Measurements from ENCODE around the gene CCDC9B. TPM values are rescaled to one million over a fixed set of nuclear protein-coding genes. Genes with fewer than 3 reads are reported as not detected.

CCDC9B gene
- total and polyA plus RNA-seq, 9 donors = 1.8 to 22.2 (median 7.3) TPM

- peaks cover 1% of the 10 kb centered on the region for H3K4me1 ChIP-seq (ENCODE audit: insufficient read depth)
- no peak for DNase-seq
- no peaks in the 10 kb centered on the region for H3K36me3 ChIP-seq
- intact Hi-C loops (cut with DNase I) = no loop called here
- no peak overlapping the region for H3K27ac ChIP-seq
- no peaks in the 10 kb centered on the region for H3K9me3 ChIP-seq
- 32 to 56% (median 45%) methylated on average over 4 of the region's 4 CpGs for WGBS, 3 donors
- H3K27me3 ChIP-seq = no peaks in the 10 kb centered on the region
- no peak overlapping the region for H3K4me3 ChIP-seq
- no peak for TF ChIP-seq EP300 (IDR thresholded peaks at IDR 0.05)
- TF ChIP-seq CTCF (IDR thresholded peaks at IDR 0.05) = no peak
- no peak for TF ChIP-seq POLR2A (IDR thresholded peaks at IDR 0.05)
These were observed 38.6 kb upstream of the CCDC9B start for GRCh38 chr15:40379374-40379773.

GRCh38 chr15:40377606-40378005 lies 36.9 kb upstream of the CCDC9B start:
- no peaks in the 10 kb centered on the region for H3K9me3 ChIP-seq
- H3K4me1 ChIP-seq (ENCODE audit: insufficient read depth) = peaks cover 1% of the 10 kb centered on the region
- WGBS, 3 donors = 77% methylated on average over 3 of the region's 3 CpGs
- no peak overlapping the region for H3K27ac ChIP-seq
- H3K36me3 ChIP-seq = no peaks in the 10 kb centered on the region
- H3K4me3 ChIP-seq = no peak overlapping the region
- H3K27me3 ChIP-seq = no peaks in the 10 kb centered on the region
- DNase-seq = no peak
- intact Hi-C loops (cut with DNase I) = no loop called here
- no peak for TF ChIP-seq EP300 (IDR thresholded peaks at IDR 0.05)

- DNase-seq = no peak
- TF ChIP-seq EP300 (IDR thresholded peaks at IDR 0.05) = no peak
- no peak for TF ChIP-seq POLR2A (IDR thresholded peaks at IDR 0.05)
- TF ChIP-seq CTCF (IDR thresholded peaks at IDR 0.05) = no peak
- H3K4me1 ChIP-seq (ENCODE audit: insufficient read depth) = peaks cover 2% of the 10 kb centered on the region
- no peaks in the 10 kb centered on the region for H3K27me3 ChIP-seq
- H3K27ac ChIP-seq = no peak overlapping the region
- no peak overlapping the region for H3K4me3 ChIP-seq
- no peaks in the 10 kb centered on the region for H3K36me3 ChIP-seq
- intact Hi-C loops (cut with DNase I) = no loop called here
- H3K9me3 ChIP-seq = no peaks in the 10 kb centered on the region
- WGBS, 3 donors = 38 to 66% (median 44%) methylated on average over 2 of the region's 2 CpGs
These were observed 32.2 kb upstream of the CCDC9B start for GRCh38 chr15:40372981-40373380.

GRCh38 chr15:40369971-40370370 lies 29.2 kb upstream of the CCDC9B start:
- TF ChIP-seq EP300 (IDR thresholded peaks at IDR 0.05) (no peak), CTCF (IDR thresholded peaks at IDR 0.05) (no peak), POLR2A (IDR thresholded peaks at IDR 0.05) (no peak)
- Histone ChIP-seq H3K9me3 (no peaks in the 10 kb centered on the region), H3K4me1 (ENCODE audit: insufficient read depth) (peaks cover 3% of the 10 kb centered on the region), H3K27me3 (no peaks in the 10 kb centered on the region), H3K36me3 (no peaks in the 10 kb centered on the region), H3K27ac (no peak overlapping the region), H3K4me3 (no peak overlapping the region)
- no peak for DNase-seq
- WGBS, 3 donors = 64 to 73% (median 66%) methylated on average over 9 to 13 of the region's 13 CpGs
- intact Hi-C loops (cut with DNase I) = loop anchor here in 3 of 4 donors (5.0 to 10.0 kb wide), 3 partner anchors 52 to 85 kb away; partner anchors contain the start of gene ANKRD63 (in 1 of the 3)

- intact Hi-C loops (cut with DNase I) = loop anchor here in 3 of 4 donors (5.0 to 10.0 kb wide), 3 partner anchors 53 to 85 kb away; partner anchors contain the start of gene ANKRD63 (in 1 of the 3)
- H3K4me3 ChIP-seq = no peak overlapping the region
- peak in 1 of 5 donors; percentile 52 for DNase-seq
- H3K9me3 ChIP-seq = no peaks in the 10 kb centered on the region
- WGBS, 3 donors = 82 to 88% (median 83%) methylated on average over 10 of the region's 10 CpGs
- H3K27ac ChIP-seq = no peak overlapping the region
- no peaks in the 10 kb centered on the region for H3K27me3 ChIP-seq
- no peak for TF ChIP-seq CTCF (IDR thresholded peaks at IDR 0.05)
- TF ChIP-seq EP300 (IDR thresholded peaks at IDR 0.05) = no peak
- no peak for TF ChIP-seq POLR2A (IDR thresholded peaks at IDR 0.05)
- no peaks in the 10 kb centered on the region for H3K36me3 ChIP-seq
- peaks cover 3% of the 10 kb centered on the region for H3K4me1 ChIP-seq (ENCODE audit: insufficient read depth)
These were observed 28.7 kb upstream of the CCDC9B start for GRCh38 chr15:40369474-40369869.
